Mucosa of rectum (tissue), 2 donors: ENCODE results near the gene SEPSECS.

ENCODE experiments used
- H3K27ac ChIP-seq, 2 donors: one replicate each; pipeline ENCODE4 v1.7.0; 2013; ENCODE audit warnings: inconsistent platforms in 2 of 2, low read depth in 2 of 2, low read length in 2 of 2
- H3K27me3 ChIP-seq, 2 donors: one replicate each; pipeline ENCODE4 v1.7.0; 2013; ENCODE audit warnings: low read length in 2 of 2; ENCODE audit not compliant: control insufficient read depth in 2 of 2, insufficient read depth in 2 of 2
- H3K36me3 ChIP-seq, 2 donors: one replicate each; pipeline ENCODE4 v1.7.0; 2013; ENCODE audit warnings: low read length in 2 of 2; ENCODE audit not compliant: control insufficient read depth in 2 of 2, insufficient read depth in 2 of 2
- H3K4me1 ChIP-seq, 2 donors: one replicate each; pipeline ENCODE4 v1.7.0; 2013; ENCODE audit warnings: low read length in 2 of 2, mild to moderate bottlenecking in 1 of 2; ENCODE audit not compliant: control insufficient read depth in 2 of 2, insufficient read depth in 2 of 2
- H3K4me3 ChIP-seq, 2 donors: one replicate each; pipeline ENCODE4 v1.7.0; 2013; ENCODE audit warnings: low read length in 2 of 2
- H3K9ac ChIP-seq, 2 donors: one replicate each; pipeline ENCODE4 v1.7.0; 2013; ENCODE audit warnings: low read length in 2 of 2, low read depth in 1 of 2, mild to moderate bottlenecking in 1 of 2
- H3K9me3 ChIP-seq, 2 donors: one replicate each; pipeline ENCODE4 v1.7.0; 2013; ENCODE audit warnings: low read length in 2 of 2; ENCODE audit not compliant: control insufficient read depth in 2 of 2
- donor health status: healthy.
- donor health status: Normal muscosa, but diverticular disease.

SEPSECS gene

GRCh38 chr4:25174674-25175073, 14.4 kb upstream of the SEPSECS start:
- Histone ChIP-seq H3K9ac (no peak overlapping the region), H3K27ac (no peak overlapping the region), H3K4me1 (no peaks in the 10 kb centered on the region), H3K9me3 (no peaks in the 10 kb centered on the region), H3K4me3 (no peak overlapping the region), H3K27me3 (no peaks in the 10 kb centered on the region), H3K36me3 (no peaks in the 10 kb centered on the region)

DNA sequence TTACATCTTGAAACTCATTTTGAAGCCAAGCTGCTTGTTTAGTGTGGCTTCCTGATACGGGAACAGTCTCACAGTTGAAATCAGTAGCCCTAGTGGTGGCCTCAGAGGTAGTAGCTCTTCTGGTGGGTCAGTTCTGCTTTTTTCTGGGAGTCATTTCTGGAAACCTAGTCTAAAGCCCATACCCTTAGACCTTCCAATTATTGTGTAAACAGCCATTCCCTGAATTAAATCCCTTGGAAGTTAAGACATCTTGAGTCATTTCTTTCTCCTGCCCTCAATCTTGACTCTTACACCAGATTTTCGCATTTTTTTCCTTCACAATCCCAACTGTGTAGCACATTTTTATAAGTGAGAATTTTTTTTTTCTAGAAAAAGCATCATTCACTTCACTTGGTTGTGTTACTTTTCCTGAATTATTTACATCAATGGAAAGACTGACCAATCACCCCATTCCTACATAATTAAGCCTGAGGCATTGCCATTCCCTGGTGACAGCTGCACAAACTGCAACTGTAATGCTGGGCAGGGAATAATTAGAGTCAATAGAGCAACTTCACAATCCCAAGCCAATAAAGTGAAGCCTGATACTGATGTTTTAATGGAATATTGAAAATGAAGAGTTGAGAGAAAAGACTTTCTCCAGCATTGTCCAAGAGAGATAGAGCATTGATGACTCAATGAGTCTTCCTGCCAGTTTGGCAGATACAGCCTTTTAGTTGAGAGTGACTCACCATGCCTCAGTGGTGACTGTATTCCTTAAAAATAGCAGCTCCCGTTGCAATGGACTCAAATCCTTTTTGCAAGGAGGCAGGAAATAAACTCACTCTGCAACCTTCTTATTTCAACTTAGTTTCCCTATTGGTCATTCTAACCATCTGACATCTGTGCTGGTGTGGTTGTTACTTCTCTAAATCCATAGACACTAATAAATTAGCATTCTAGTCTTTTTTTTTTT, 13.0 kb upstream of the SEPSECS start:
- Histone ChIP-seq H3K9me3 (no peaks in the 10 kb centered on the region), H3K4me3 (no peak overlapping the region), H3K36me3 (no peaks in the 10 kb centered on the region), H3K27ac (peak overlapping the region; percentile 35 to 43), H3K9ac (no peak overlapping the region), H3K4me1 (no peaks in the 10 kb centered on the region), H3K27me3 (no peaks in the 10 kb centered on the region)

GRCh38 chr4:25171201-25171865, 11.1 kb upstream of the SEPSECS start:
- Histone ChIP-seq H3K9ac (no peak overlapping the region), H3K36me3 (no peaks in the 10 kb centered on the region), H3K27me3 (no peaks in the 10 kb centered on the region), H3K9me3 (no peaks in the 10 kb centered on the region), H3K27ac (no peak overlapping the region), H3K4me1 (no peaks in the 10 kb centered on the region), H3K4me3 (no peak overlapping the region)

DNA sequence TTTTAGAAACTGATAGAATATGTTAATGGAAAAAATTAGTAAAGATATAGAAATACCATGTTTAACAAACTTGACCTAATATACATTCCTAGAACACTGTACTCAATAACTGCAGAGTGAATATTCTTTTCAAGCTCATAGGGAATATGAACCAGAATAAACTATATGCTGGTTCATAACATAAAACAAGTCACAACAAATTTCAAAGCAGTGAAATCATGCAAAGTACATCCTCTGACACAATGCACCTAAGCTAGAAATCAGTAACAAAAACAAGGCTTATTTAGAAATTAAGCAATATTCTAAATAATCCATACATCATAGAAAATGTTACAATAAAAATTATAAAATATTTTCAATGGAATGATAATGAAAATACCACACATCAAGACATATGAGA, 9.2 kb upstream of the SEPSECS start:
- Histone ChIP-seq H3K27ac (no peak overlapping the region), H3K4me1 (no peaks in the 10 kb centered on the region), H3K9ac (no peak overlapping the region), H3K9me3 (no peaks in the 10 kb centered on the region), H3K27me3 (no peaks in the 10 kb centered on the region), H3K4me3 (no peak overlapping the region), H3K36me3 (no peaks in the 10 kb centered on the region)

- H3K4me1 ChIP-seq, result peaks cover 6 to 8% of the 10 kb centered on the region in 2 donors
- no peaks in the 10 kb centered on the region for H3K27me3 ChIP-seq
- no peak overlapping the region for H3K27ac ChIP-seq
- no peak overlapping the region for H3K4me3 ChIP-seq
- H3K36me3 ChIP-seq, result no peaks in the 10 kb centered on the region
- H3K9me3 ChIP-seq, result no peaks in the 10 kb centered on the region
- no peak overlapping the region for H3K9ac ChIP-seq
Measured at GRCh38 chr4:25165916-25166315, 5.7 kb upstream of the SEPSECS start.

- H3K4me1 ChIP-seq, result peaks cover 9 to 12% of the 10 kb centered on the region in 2 donors
- H3K4me3 ChIP-seq, result no peak overlapping the region
- H3K9ac ChIP-seq, result no peak overlapping the region
- no peaks in the 10 kb centered on the region for H3K9me3 ChIP-seq
- H3K27ac ChIP-seq, result no peak overlapping the region
- H3K36me3 ChIP-seq, result no peaks in the 10 kb centered on the region
- H3K27me3 ChIP-seq, result no peaks in the 10 kb centered on the region
Measured at GRCh38 chr4:25163196-25163595, 2.9 kb upstream of the SEPSECS start.

DNA sequence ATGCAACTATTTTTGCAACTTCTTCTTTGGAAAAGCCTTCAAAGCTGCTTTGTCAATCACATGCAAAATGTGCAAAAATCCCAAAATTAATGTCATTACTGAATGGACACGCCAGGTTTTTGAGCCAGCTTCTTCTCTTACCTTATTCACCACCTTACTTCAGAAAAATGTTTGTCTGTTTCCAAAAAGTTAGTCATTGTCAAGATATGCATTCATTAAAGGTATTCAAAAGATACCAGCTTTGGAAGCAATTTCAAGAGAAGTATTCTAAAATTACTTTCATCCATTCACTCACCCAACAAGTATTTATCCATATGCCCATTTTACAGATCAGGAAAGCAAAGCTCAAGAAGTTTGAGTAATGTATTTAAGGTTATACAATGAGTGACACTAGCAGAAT, 2.3 kb upstream of the SEPSECS start:
- H3K27me3 ChIP-seq, result no peaks in the 10 kb centered on the region
- no peaks in the 10 kb centered on the region for H3K36me3 ChIP-seq
- H3K9ac ChIP-seq, result no peak overlapping the region
- no peaks in the 10 kb centered on the region for H3K9me3 ChIP-seq
- H3K4me3 ChIP-seq, result no peak overlapping the region
- no peak overlapping the region for H3K27ac ChIP-seq
- H3K4me1 ChIP-seq, result peaks cover 9 to 12% of the 10 kb centered on the region in 2 donors

GRCh38 chr4:25161593-25161950, 1.3 kb upstream of the SEPSECS start:
- Histone ChIP-seq H3K36me3 (no peaks in the 10 kb centered on the region), H3K4me1 (peaks cover 9 to 12% of the 10 kb centered on the region in 2 donors), H3K9ac (peak overlapping the region; percentile 19 to 98), H3K27ac (peak overlapping the region in 1 of 2 donors; percentile 98), H3K27me3 (no peaks in the 10 kb centered on the region), H3K4me3 (peak overlapping the region; percentile 88 to 93), H3K9me3 (no peaks in the 10 kb centered on the region)

- peak overlapping the region; percentile 97 to 98 for H3K27ac ChIP-seq
- peak overlapping the region; percentile 97 to 98 for H3K9ac ChIP-seq
- no peaks in the 10 kb centered on the region for H3K36me3 ChIP-seq
- no peaks in the 10 kb centered on the region for H3K9me3 ChIP-seq
- H3K4me1 ChIP-seq, result peaks cover 9 to 12% of the 10 kb centered on the region in 2 donors
- peak overlapping the region; percentile 88 to 93 for H3K4me3 ChIP-seq
- H3K27me3 ChIP-seq, result no peaks in the 10 kb centered on the region
Measured at GRCh38 chr4:25160714-25161592, 704 bp upstream of the SEPSECS start.
